HG03439 (cell line): ENCODE measurements around the gene FANCG.
A peak's percentile ranks its signal among the peaks of the same experiment; 100 is the strongest.

Experiments
- ATAC-seq: cut with Tn5 transposase; IDR thresholded peaks from one replicate; pipeline ENCODE4 v1.9.1; 2021; ENCODE audit warnings: mild to moderate bottlenecking, moderate library complexity; ENCODE audit not compliant: unreplicated experiment

The FANCG gene

DNA sequence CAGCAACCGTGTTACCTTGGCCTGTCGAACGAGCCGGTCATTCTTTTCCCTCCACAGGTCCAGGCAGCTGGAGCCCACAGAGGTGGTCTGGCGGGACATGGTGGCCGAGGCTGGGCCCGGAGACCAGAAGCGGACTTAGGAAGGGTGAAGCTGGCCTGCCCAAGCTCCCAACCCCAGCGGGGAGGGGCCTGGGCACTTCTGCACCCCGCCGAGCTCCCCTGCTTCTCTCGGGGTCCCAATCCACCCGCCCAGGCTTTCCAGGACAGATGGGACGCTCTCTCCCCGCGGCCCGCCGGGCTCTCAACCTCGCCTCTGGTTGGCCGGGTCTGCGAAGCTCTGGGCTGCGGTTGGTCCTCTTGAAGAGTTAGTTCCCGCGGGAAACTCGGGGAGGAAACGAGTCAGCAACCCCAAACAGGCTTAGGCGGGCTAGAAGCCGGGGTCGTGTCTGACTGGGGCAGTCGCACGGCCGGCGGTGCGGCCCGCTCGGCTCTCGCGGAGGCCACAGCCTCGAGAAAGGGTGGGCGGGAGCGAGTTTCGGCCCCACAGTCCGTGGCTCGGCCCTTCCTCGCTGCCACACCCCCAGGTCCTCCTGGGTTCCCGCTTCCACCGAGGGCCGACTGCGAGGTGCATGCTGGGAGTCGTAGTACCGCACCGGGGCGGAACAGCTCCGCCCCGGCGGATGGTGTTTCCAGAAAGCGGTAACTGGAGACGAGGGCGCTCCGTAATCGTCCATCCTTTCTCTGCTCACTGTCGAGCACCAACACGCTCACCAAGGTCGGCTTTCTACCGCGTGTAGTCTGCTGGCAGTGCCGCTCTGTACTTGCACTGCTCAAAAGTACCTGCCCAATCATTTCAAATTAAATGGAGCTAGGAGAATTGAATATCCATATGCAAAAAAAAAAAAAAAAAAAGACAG, at the start of gene FANCG:
FANCG (minus strand) TSS at position 517 of the 916 bp plus-strand sequence; CDS start at position 99, 418 bp downstream.
- peak; percentile 87 for ATAC-seq

DNA sequence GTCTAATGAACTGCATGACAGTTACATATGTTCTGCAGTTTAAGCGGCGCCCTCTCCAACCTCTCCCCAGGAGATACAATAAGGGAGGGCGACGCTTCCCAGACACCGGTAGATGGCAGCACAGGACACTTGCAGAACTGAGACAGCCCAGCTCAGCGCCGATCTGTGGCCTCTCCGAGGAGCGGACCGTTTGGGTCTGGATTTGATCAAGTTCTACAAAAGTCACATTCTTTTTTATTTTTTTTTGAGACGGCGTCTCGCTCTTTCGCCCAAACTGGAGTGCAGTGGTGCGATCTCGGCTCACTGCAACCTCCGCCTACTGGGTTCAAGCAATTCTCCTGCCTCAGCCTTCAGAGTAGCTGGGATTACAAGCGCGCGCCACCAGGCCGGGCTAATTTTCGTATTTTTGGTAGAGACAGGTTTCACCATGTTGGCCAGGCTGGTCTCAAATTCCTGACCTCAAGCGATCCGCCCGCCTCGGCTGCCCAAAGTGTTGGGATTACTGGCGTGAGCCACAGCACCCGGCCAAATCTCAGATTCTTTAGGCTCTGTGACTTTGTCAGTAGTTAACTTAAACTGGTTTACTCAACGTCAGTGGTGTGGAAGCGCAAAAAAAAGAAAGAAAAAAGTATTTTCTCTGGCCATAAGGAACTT, 37.3 kb upstream of the FANCG start:
- ATAC-seq = peak; percentile 62

DNA sequence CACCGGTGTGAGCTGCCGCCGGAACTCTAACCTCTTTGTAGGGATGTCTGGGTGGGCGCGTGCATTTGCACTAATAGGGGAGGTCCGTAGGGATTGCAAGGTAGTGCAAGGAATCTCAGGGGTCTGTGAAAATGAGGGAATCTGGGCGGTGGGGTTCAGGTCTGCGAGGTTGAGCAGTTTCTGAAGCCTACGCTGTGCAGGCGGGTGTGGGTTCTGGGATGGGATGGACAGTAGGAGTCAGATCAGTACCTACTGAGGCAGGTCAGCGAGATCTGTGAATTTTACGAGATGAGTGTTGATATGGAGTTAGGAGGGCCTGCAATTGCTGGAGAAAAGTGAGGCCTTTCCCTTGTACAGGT, 36.8 kb upstream of the FANCG start:
- ATAC-seq = peak; percentile 4

DNA sequence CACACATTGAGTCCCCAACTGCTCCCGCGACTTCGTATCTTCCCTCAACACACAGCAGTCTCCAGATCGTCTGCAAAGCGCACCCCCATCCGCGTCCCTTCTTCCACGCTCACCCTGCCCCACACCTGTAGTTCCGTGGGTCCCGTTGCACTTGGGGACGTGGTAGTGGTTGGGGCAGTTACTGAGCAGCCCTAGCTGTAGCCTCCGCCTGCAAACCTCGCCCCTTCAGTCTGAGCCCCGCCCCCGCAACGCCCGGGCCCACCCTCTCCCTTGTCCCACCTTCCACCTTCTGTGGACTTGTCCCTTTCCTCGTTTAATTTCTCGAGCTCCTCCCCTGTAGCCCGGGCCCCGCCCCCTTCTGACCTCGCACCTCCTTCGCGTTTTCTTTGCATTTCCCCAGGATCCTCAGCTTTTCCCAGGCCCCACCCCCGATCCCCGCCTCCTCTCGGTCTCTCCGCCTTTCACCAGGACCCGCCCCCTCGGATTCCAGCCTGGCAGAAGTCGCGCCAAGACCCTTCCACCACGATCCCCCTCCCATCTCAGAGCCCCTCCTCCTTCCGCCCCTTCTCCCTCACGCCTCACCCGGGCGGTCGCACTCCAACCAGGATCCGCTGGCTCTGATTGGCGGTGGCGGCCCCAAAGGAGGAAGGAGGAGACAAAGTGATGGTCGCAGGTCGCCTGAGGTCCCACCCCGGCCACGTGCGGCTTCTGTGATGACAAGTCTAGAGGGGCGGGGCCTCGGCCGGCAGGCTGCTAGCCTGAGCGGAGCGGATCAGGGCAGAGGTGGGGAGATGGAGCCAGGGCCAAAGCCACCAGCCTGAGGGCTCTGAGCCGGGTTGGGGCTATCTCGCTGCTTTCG, 36.2 kb upstream of the FANCG start, which contains the start of gene ATOSB:
ATOSB (minus strand) TSS at position 183 of the 859 bp plus-strand sequence. CDS start 7,588 bp downstream, outside the sequence.
- peak; percentile 52 for ATAC-seq

DNA sequence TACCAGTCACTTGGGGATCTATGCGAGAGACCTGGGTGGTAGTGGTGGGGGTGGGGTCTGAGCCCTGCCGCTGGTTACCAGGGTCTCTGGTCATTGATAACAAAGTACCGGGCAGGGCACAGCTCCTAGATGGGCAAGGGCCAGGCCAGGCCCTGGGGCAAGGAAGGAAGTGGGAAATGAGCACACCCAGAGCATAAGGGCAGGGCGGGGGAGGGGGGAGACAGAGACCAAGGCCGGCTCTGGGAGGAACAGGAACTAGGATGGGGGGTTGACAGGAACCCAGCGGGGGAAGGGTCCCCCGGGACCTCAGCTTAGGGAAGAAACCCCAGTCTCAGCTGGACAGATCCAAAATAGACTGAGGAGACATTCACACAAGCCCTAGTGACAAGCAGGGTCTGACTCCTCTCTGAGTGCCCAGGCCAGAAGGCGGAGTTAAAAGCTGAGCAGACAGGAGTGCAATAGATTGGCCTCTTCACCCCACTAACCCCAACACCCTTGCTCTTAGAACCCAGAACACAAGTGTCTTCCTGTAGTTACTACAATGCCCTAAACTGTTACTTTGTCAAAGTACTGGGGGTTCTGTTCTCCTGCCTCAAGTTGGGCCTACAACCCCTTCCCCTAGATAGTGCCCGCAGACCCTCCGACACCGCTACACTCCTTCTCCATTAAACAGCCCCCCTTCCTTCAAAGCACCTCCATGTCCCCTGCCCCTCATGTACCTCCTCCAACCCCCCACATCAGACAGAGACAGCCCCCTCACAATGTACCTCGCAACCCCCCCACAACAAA, 35.3 kb upstream of the FANCG start:
- no peak for ATAC-seq

DNA sequence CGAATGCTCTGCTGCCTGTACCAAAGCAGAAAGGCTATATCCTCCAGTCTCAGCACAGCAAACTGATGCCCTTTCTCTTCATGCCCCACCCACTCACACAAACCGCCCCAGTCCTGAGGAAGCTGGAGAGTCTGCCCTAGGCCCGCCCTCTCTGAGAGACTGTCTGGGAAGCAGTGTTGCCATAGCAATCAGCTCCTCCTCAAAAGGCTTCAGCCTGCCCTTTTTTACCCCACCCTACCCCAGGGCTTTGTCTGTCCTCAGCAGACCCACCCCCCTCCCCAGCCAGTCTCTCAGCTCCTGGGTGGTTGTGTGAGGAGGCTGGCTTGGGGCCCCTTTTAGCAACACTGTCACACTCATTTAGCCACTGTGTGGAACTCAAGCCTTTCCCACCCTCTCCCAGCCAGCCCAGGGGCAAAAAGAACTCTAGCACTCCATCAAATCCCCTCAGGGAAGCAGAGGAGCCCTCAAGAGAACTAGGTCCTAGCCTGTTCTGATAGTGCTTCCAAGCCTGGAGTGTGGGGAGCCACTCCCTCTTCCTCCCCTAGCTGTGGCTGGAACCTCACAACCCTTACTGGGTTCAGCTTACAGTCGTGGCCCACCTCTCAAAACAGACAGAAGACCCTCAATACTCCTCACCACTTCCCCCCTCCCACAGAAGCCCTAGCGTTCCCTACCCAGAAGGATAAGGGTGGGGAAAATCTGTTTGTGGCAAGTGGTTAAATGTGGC, 34.5 kb upstream of the FANCG start:
- no peak for ATAC-seq

DNA sequence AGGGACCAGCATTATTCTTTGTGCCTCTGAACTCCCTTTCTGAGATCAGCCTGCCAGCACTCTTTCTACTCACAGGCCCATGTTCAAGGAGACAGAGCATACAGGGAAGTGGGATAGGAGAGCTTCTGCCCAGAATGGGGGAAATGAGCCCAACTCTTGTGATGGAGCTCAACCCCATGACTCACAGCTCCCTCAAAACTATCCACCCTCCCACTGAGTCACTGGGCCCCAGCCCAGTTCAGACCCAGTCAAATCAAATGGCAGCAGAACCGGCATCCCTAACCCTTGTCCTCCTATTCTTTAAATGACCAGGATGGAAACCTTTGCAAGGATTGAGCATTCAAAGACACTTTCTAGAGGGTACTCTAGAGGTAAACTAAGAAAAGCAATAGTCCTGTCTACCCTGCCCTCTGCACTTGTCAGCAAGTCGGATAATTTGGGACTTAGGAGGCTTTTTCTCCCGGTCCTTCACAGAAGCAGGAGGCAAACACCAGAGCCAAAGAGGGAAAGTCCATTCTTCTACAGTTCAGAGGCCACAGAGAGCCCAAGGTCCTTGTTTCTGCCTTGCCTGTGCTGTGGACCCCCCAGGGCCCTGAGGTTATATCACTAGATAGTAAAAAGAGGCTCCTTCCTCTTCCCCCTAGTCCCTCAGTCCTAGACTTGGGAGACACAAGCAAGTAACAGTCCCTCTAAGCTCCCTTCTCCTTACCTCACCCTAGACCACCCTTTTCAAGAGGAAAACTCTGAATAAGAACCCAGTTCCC, 32.7 kb upstream of the FANCG start:
- no peak for ATAC-seq

DNA sequence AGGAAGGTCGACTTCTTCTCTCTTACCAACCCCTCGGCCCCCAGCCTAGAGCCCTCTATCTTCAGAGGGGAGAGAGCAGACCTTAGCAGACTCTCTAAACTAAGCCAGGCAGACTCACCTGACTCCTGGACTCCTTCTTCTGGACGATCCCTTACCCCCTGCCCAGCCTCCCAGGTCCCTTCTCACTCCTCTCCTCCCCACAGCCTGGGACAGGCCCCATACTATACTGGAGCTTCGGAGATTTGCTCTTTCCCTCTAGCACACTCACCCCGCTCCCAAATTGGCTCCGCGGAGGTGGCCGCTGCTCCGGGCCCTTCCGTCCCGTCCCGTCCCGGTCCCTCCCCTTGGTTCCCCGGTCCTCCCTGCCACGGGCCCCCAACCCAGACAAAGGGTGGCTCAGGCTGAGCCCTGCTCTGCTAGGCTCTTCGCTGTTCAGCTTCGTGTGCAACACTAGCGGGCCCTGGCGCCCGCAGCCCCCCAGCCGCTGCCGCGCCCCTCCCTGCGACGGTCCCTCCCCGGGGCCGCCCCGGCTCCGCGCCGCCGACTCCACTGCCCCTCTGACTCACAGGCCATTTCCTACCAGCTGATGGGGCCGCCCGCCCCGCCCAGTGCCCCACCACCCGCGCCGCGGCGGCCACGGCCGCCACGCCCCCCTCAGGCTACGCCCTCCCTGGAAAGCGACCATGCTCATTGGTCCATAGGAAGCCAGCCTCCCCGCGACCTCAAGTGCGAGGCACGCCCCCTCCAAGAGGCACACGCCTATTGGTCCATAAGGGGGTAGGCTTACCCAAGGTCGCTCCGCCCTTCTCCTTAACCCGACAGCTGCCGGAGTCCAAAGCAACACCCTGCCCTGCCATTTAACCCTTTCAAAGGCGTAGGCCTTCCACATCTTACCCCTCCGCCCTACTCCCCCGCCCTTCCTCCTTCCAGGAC, 31.5 kb upstream of the FANCG start:
- ATAC-seq = peak; percentile 68

DNA sequence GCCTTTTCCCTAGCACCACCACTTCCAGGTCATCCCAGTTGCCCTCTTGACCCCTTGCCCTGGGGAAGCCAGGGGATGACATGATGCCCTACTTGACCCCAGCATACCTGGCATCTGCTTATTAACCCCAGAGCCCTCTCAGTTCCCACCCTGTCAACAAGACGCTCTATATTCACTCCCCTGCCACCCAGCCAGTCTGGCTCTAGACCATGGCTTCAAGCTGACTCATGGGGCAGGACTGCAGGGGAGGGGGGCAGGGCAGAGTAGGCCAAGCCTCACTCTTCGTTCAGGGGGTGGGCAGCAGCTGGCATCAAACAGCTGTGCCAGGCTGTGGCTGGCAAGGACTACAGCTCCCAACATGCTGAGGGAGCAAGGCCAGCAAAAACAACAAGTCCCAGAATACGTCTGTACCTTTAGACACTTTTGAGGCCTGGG, 30.6 kb upstream of the FANCG start:
- ATAC-seq = no peak

DNA sequence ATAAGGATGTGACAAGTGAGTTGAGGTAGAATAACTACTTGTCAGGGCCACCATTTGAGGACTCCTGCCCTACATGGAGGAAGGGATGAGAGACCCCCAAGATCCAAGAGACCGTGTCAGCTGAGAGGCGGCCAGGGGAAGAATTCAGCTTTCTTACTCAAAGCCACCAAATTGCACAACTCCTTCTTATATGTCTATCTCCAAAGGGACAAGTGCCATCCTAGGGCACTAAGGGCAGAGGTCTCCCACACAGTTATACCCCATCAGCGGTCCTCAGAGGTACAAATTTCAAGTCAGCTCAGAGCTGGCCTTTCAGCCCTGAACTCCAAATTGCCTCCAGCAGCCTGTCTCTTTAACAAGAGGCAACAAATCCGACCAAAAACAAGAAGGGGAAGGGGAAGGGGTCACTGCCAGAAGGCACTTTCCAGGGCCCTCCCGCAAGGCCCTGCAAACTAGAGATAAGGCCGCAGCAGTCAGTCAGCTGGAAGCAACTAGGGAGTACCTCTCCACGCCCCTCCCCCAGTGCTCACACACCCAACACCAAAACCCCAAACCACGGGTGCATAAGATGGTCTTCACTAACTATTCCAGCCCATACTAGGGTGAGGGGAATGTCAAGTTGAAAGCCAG, 29.3 kb upstream of the FANCG start:
- ATAC-seq = no peak

DNA sequence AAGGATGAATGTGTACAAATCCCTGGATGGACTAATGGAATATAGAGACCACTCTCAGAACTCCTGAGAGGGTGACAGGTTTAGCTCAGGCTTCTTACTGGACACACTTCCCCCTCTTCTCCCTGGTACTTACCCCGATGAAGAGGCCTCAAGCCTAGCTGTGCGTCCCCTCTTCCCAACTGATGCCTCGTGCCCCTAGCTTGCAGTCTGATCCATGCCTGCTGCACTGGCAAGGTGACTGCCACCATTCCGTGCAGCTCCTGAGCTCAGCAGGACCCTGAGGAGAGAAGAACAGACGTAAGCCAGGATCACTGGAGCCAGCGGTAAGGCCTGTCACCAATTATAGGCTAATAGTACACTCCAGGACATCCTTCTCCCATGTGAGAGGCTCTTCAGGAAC, 28.7 kb upstream of the FANCG start:
- no peak for ATAC-seq

DNA sequence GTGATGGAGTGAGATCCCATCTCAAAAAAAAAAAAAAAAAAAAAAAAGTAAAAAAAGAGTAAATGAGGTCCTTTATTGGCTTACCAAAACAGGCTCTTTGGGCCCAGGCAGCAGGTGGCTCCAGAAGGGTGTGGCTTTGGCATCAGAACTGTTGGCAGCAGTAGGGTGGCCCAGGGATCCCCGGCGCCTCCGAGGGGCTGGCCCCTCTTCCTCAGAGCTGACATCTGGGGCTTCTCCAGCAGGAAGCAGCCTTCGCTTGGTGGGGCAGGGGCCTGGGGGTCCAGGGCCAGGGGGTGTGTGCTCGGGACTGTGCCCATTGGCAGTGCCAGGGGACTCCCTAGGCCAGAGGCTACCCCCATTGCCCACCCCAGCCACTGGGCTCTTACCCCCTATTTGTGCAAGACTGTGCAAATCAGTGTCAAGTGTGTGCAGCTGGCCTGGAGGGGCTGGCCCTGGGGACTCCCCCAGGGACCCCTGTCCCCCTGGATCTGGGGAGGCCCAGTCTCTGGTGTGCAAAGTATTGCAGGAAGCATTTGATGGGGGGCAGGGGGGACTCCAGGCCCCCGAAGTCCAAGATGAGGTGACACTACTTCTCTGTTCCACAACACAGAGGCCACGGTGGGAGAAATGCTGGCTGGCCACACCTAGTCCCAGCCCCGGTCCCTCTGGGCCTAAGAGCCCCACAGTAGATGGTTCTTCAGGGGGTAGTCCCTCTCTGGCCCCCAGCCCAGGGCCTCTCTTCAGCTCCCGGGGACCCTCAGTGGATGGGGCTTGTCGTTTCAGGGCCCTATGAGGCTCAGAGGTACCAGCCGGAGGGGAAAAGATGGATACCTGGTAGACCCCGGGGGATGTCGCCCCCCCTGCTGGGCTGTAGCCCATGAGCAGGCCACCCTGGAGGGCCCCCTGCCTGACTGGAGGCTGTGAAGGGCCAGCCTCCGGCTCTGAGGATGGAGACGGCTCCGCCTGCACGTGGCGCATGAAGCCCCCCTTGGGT, 27.9 kb upstream of the FANCG start:
- no peak for ATAC-seq

DNA sequence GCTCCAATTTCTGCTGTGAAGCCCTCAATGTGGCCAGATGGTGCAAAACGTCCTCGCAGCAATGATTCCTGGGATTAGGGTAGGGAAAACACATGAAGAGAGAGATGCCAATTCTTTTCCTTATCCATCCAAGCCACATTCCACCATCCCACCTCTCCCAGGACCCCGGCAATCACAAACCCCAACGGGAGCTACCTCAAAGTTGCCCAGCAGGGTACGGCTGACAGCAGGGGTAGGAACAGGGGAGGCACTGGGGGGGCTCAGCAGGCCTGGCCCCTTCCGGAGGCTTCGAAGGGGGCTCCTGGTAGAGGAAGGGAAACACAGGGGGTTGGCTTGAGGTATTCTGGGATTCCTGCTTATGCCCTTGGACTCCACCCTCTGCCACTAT, 26.6 kb upstream of the FANCG start:
- ATAC-seq = no peak

DNA sequence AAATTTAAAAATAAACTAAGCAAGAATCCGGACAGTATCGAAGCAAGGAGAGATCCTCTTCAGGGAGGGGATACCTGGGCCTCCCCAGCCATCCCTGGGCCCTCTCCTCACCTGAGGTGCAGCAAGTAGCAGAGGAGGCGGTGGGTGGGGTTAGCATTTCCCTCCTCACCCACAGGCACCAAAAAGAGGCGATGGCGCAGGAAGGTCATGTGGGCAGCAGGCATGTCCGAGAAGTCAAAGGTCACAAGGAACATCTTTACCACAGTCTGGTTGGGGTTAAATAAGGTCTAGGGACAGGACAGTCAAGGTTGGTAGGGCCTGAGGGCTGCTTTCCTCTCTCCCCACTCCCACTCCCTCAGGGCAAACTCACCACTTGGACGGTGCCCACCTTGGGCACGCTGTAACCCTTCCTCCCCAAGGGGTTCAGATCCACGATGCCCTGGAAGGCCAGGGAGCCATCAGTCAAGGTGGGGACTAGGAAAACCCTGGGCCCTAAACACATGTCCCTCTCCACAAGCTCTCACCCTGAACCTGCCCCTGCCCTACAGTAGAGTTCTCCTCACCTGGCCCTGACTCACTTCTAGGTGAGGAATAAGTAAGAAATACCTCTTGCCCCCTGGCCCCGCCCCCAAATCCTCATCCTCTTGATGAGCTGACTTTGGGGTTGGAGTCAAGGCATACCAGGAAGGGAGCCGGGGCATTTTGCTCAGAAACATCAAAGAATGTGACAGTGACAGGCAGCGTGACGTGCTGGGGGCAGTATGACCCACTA, 26.0 kb upstream of the FANCG start:
- ATAC-seq = no peak

DNA sequence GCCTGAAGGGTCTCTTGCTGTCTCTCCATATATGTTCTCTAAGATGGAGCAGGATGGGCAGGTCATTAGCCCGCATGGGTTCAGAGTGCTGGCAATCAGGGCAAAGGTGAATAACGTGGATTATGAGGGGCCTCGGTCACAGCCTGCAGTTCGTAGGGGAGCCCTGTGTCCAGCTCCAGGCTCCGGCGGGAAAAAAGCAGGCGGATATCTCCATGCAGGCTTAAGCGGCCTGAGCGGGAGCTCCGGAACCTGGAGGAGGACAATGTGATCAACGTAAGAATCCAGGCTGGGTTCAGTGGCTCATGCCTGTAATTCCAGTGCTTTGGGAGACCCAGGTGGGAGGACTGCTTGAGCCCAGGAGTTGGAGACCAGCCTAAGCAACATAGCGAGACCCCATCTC, 25.4 kb upstream of the FANCG start:
- ATAC-seq = no peak
